Esophagus squamous epithelium (tissue), 5 donors: ENCODE results near the gene BANP. TPM values are rescaled to one million over a fixed set of nuclear protein-coding genes. Genes with fewer than 3 reads are reported as not detected.
A peak's percentile ranks its signal among the peaks of the same experiment; 100 is the strongest.

ENCODE experiments used
- DNase-seq: peaks from one replicate; lab custom pipeline; 2025; lab: John Stamatoyannopoulos, UW
- H3K27ac ChIP-seq, 4 donors: fragments of 200-600 bp; sonication (generic); one replicate each; pipeline ENCODE4 v1.5.1; 2016 to 2019; ENCODE audit warnings: mild to moderate bottlenecking in 1 of 4
- H3K27me3 ChIP-seq, 4 donors: fragments of 200-600 bp; sonication (generic); 1 replicate in 3 of 4; 2 replicates in 1 of 4; pipeline versions ENCODE4 v1.5.1 to v1.6.0; 2017 to 2021; ENCODE audit warnings: antibody characterized with exemption in 1 of 4
- H3K36me3 ChIP-seq, 3 donors: fragments of 200-600 bp; sonication (generic); one replicate each; pipeline ENCODE4 v1.5.1; 2016 to 2019
- H3K4me1 ChIP-seq, 3 donors: fragments of 200-600 bp; sonication (generic); one replicate each; pipeline ENCODE4 v1.5.1; 2017 to 2019
- H3K4me3 ChIP-seq, 4 donors: fragments of 200-600 bp; sonication (generic); 1 replicate in 3 of 4; 2 replicates in 1 of 4; pipeline ENCODE4 v1.5.1; 2016 to 2019; ENCODE audit warnings: mild to moderate bottlenecking in 2 of 4, moderate library complexity in 1 of 4
- H3K9me3 ChIP-seq, 3 donors: fragments of 200-600 bp; sonication (generic); one replicate each; pipeline ENCODE4 v1.5.1; 2016 to 2019
- POLR2A ChIP-seq, 4 donors: fragments of 450-650 bp; IDR thresholded peaks; one replicate each; pipeline ENCODE4 v1.6.1; 2017; ENCODE audit warnings: antibody characterized with exemption in 4 of 4, mild to moderate bottlenecking in 4 of 4, moderate library complexity in 3 of 4
- WGBS, 2 donors: methylation state at CpG; one replicate each; pipeline ENCODE4 v1.1.5; 2018; 5-methylcytosine and 5-hydroxymethylcytosine counted together
- intact Hi-C: fragments of 100-400 bp; cut with DNase I; formaldehyde crosslinking; loops from one replicate; pipeline ENCODE4 v1.15.0; 2022
- total RNA-seq, 4 donors: library from RNA; depleted of rRNA; stranded (reverse); fragments of >200 nt; gene quantifications; one replicate each; pipeline ENCODE4 v1.1.0, GENCODE V29; 2016
- TF ChIP-seq, protein P1 (sequence below), 6 experiments: fragments of 450-650 bp in 4 of 6; fragments of 200-600 bp in 2 of 6; sonication (generic) in 2 of 6; IDR thresholded peaks; one replicate each; pipeline ENCODE4 v1.5.1; 2016 to 2019; ENCODE audit warnings: antibody characterized with exemption in 6 of 6, mild to moderate bottlenecking in 4 of 6, moderate library complexity in 4 of 6
- donor health status: DM: yes; HTN: yes; CAD: no.

The BANP gene
- total RNA-seq, 4 donors from 2014 or later, result 13.8 to 19.9 (median 14.1) TPM

DNA sequence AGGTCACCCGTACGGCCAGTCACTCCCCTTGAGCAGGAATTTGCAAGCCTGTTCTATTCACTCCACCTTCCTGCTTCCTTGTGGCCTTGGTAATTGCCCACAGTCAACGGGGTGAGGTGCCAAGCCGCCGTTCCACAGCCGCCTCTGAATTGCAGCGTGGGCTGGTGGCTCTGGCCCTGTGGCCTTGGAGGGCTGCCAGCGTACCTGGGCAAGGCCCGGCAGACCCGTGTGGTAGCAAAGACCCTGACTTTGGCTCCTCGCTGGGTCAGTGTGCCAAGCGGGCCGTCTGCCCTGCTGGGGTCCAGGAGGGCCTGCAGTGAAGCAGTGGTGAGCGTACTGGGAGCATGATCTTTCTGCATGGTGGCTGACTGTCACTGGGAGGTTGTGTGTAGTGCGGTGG, 3.6 kb downstream of the BANP start:
- no peak for DNase-seq
- no peaks in the 10 kb centered on the region for H3K9me3 ChIP-seq
- H3K4me1 ChIP-seq, result peaks cover 20 to 77% (median 40%) of the 10 kb centered on the region in 3 donors
- 76 to 100% methylated on average over 2 to 7 of the region's 15 CpGs for WGBS, 2 donors
- peak overlapping the region; percentile 18 to 99 (median 71) for H3K27ac ChIP-seq
- TF ChIP-seq, protein P1, sequence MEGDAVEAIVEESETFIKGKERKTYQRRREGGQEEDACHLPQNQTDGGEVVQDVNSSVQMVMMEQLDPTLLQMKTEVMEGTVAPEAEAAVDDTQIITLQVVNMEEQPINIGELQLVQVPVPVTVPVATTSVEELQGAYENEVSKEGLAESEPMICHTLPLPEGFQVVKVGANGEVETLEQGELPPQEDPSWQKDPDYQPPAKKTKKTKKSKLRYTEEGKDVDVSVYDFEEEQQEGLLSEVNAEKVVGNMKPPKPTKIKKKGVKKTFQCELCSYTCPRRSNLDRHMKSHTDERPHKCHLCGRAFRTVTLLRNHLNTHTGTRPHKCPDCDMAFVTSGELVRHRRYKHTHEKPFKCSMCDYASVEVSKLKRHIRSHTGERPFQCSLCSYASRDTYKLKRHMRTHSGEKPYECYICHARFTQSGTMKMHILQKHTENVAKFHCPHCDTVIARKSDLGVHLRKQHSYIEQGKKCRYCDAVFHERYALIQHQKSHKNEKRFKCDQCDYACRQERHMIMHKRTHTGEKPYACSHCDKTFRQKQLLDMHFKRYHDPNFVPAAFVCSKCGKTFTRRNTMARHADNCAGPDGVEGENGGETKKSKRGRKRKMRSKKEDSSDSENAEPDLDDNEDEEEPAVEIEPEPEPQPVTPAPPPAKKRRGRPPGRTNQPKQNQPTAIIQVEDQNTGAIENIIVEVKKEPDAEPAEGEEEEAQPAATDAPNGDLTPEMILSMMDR (IDR thresholded peaks at IDR 0.05), result no peak
- TF ChIP-seq POLR2A (IDR thresholded peaks at IDR 0.05), result no peak
- H3K36me3 ChIP-seq, result peaks cover 0 to 26% (median 0%) of the 10 kb centered on the region in 3 donors
- intact Hi-C loops, result no loop called here
- H3K4me3 ChIP-seq, result peak overlapping the region in 1 of 4 donors; percentile 4
- no peaks in the 10 kb centered on the region for H3K27me3 ChIP-seq

DNA sequence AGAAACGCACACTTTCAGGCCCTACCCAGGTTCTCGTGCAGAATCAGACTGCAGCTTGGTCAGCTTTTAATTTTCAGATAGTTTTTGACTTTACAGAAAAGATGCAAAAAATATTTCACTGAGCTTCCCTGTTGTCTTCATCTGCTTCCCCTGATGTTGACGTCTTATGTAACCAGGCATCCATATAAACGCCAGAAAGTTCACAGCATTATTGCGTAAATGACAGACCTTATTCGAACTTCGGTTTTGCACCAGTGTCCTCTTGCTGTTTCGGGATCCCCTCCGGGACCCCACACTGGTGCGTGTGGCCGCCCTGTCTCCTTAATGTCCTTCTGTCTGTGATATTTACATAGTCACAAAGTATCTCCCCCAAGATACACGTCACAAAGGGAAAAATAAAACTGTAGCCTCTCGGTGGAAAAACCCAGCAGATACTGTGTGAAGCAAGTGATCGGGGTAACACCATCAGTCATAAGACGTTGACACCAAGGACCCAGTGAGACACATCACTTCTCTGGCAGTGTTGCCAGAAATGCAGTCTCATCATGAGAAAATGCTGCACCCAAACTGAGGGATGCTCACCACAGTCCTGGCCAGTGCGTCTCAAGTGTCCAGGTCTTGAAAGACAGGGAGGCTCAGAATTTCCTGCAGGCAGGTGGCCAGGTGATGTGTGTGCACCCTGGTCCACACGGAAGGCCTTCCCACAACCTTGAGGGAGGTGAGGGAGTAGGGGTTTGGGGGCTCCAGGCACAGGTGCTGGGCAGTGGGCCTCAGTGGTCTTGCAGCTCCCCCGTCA, 4.3 kb downstream of the BANP start:
- Histone ChIP-seq H3K9me3 (no peaks in the 10 kb centered on the region), H3K4me3 (no peak overlapping the region), H3K27ac (peak overlapping the region; percentile 18 to 99 (median 70)), H3K36me3 (peaks cover 0 to 26% (median 0%) of the 10 kb centered on the region in 3 donors), H3K27me3 (no peaks in the 10 kb centered on the region), H3K4me1 (peaks cover 20 to 72% (median 40%) of the 10 kb centered on the region in 3 donors)
- 79 to 80% methylated on average over 16 to 18 of the region's 18 CpGs for WGBS, 2 donors
- TF ChIP-seq, protein P1 (IDR thresholded peaks at IDR 0.05), result no peak
- no peak for TF ChIP-seq POLR2A (IDR thresholded peaks at IDR 0.05)
- DNase-seq, result no peak
- intact Hi-C loops, result no loop called here

DNA sequence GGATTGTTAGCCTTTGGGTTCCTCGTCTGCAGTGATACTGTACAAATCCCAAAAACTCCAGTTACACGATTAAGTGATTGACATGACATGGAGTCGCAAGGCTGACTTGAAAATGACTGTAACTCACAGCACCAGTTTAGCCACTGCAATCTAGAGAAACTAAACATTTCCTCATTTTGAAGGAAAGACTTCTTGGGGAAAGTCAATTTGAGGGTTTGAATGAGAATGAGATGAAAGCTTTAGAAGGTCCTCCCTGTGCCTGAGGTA, 4.8 kb downstream of the BANP start:
- no peaks in the 10 kb centered on the region for H3K27me3 ChIP-seq
- no peak overlapping the region for H3K4me3 ChIP-seq
- intact Hi-C loops, result no loop called here
- no peaks in the 10 kb centered on the region for H3K9me3 ChIP-seq
- TF ChIP-seq, protein P1 (IDR thresholded peaks at IDR 0.05), result no peak
- H3K4me1 ChIP-seq, result peaks cover 20 to 71% (median 40%) of the 10 kb centered on the region in 3 donors
- WGBS, 2 donors, result 50 to 60% methylated on average over 2 to 3 of the region's 3 CpGs
- peak overlapping the region in 3 of 4 donors; percentile 60 to 99 (median 63) for H3K27ac ChIP-seq
- DNase-seq, result no peak
- peaks cover 0 to 27% (median 0%) of the 10 kb centered on the region in 3 donors for H3K36me3 ChIP-seq

DNA sequence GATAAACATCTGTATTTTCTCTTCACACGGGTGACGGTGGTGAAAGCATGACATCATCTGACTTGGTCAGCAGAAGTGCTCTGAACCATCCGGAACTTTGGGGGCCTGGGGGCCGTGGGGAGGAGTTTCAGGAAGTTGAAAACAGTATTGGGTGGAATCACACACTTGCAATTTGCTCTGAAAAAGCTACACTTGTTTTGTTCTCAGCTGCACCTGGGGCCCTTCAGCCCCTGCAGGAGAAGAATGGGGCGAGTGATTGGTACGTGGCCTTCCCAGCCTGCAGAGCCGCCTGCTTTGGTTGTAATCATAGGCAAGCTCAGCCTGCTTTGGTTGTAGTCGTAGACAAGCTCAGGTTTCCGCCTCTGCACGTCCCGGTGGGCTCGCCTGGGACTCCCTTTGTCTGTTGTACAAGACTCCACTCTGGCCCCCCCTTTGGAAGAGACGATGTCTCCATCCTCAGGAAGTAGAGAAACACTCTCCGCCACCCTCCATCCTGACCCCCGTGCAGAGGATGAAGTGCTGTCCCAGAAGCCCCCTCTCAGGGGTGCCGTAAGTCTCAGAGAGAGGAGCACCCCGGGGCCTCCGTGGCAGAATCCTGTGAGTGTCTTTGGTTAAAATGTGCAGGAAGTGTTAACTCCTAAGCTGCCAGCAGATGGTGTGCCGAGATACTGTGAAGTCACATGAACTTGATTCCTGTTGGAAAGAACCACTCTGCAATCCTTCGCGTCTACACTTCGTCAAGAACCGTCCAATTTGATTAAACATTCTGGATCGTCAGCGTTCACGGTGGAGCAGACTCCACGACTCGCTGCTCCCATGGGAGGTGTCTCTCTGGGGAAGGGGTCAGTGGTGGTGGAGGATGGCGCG, 5.4 kb downstream of the BANP start:
- Histone ChIP-seq H3K4me1 (peaks cover 20 to 71% (median 40%) of the 10 kb centered on the region in 3 donors), H3K4me3 (peak overlapping the region in 2 of 4 donors; percentile 20 to 39), H3K27me3 (no peaks in the 10 kb centered on the region), H3K27ac (peak overlapping the region; percentile 15 to 99 (median 62)), H3K36me3 (peaks cover 0 to 33% (median 0%) of the 10 kb centered on the region in 3 donors), H3K9me3 (no peaks in the 10 kb centered on the region)
- WGBS, 2 donors, result 54 to 57% methylated on average over 22 to 30 of the region's 30 CpGs
- TF ChIP-seq, protein P1 (IDR thresholded peaks at IDR 0.05), result peak in 1 of 6 experiments; percentile 40
- peak in 1 of 4 donors; percentile 26 for TF ChIP-seq POLR2A (IDR thresholded peaks at IDR 0.05)
- intact Hi-C loops, result no loop called here
- no peak for DNase-seq
